CD4-positive, alpha-beta memory T cell (primary cell): ENCODE data around the gene RYR1. TPM values are rescaled to one million over a fixed set of nuclear protein-coding genes. Genes with fewer than 3 reads are reported as not detected.
A peak's percentile ranks its signal among the peaks of the same experiment; 100 is the strongest.
"Not testable (repeated sequence)": the region's sequence is repeated elsewhere in the genome, so short reads cannot be mapped to it uniquely, and the experiment has no call there.

Source experiments
- CTCF ChIA-PET: fragments of 350-600 bp; sonication (Branson Sonifier 250); formaldehyde crosslinking; loops from one replicate; lab custom pipeline; 2021; ENCODE audit warnings: inconsistent platforms; ENCODE audit not compliant: partially characterized antibody; lab: Charles Lee
- POLR2A ChIA-PET: fragments of 350-600 bp; sonication (Branson Sonifier 250); formaldehyde crosslinking; loops from one replicate; lab custom pipeline; 2021; ENCODE audit not compliant: partially characterized antibody; lab: Charles Lee
- DNase-seq, 5 donors: peaks; one replicate each; pipeline versions ENCODE4 v3.0.0 to v3.0.0-alpha.2; 2020 to 2022; ENCODE audit warnings: mixed read lengths in 1 of 5
- H3K27ac ChIP-seq: one replicate; pipeline ENCODE4 v1.7.0; 2013; ENCODE audit warnings: low read depth, low read length
- H3K27me3 ChIP-seq: 2 replicates; pipeline ENCODE4 v1.7.0; 2013; ENCODE audit warnings: mild to moderate bottlenecking, low read length, moderate library complexity; ENCODE audit not compliant: insufficient read depth
- H3K36me3 ChIP-seq: 2 replicates; pipeline ENCODE4 v1.7.0; 2013; ENCODE audit warnings: mild to moderate bottlenecking, low read length, moderate library complexity; ENCODE audit not compliant: insufficient read depth
- H3K4me1 ChIP-seq: 2 replicates; pipeline ENCODE4 v1.7.0; 2013; ENCODE audit warnings: mild to moderate bottlenecking, low read length, moderate library complexity; ENCODE audit not compliant: insufficient read depth
- H3K4me3 ChIP-seq, 2 donors: one replicate each; pipeline ENCODE4 v1.7.0; 2013; ENCODE audit warnings: low read length in 2 of 2, mild to moderate bottlenecking in 1 of 2
- H3K9me3 ChIP-seq, 2 donors: one replicate each; pipeline ENCODE4 v1.7.0; 2013; ENCODE audit warnings: low read length in 2 of 2, control low read depth in 1 of 2; ENCODE audit not compliant: control insufficient read depth in 1 of 2
- H3K27ac Mint-ChIP-seq, 7 donors: one replicate each; pipeline ENCODE4 v1.8.0; 2020 to 2021; ENCODE audit warnings: mixed read lengths in 7 of 7, mild to moderate bottlenecking in 6 of 7, inconsistent platforms in 3 of 7, moderate library complexity in 3 of 7
- H3K27me3 Mint-ChIP-seq, 2 donors: one replicate each; pipeline ENCODE4 v1.8.0; 2020 to 2021; ENCODE audit warnings: mixed read lengths in 2 of 2
- H3K36me3 Mint-ChIP-seq, 2 donors: one replicate each; pipeline ENCODE4 v1.8.0; 2020 to 2021; ENCODE audit warnings: mixed read lengths in 2 of 2, inconsistent platforms in 1 of 2, mild to moderate bottlenecking in 1 of 2
- H3K4me1 Mint-ChIP-seq, 4 donors: one replicate each; pipeline ENCODE4 v1.8.0; 2020 to 2021; ENCODE audit warnings: mixed read lengths in 4 of 4, mild to moderate bottlenecking in 1 of 4
- H3K4me3 Mint-ChIP-seq, 8 donors: one replicate each; pipeline ENCODE4 v1.8.0; 2020 to 2021; ENCODE audit warnings: mixed read lengths in 8 of 8, mild to moderate bottlenecking in 7 of 8, moderate library complexity in 6 of 8, inconsistent platforms in 3 of 8
- H3K9me3 Mint-ChIP-seq, 8 donors: one replicate each; pipeline ENCODE4 v1.8.0; 2020 to 2021; ENCODE audit warnings: mixed read lengths in 8 of 8, mild to moderate bottlenecking in 5 of 8, inconsistent platforms in 3 of 8, moderate library complexity in 1 of 8
- intact Hi-C: fragments of 100-400 bp; cut with micrococcal nuclease; formaldehyde crosslinking; loops from one replicate; pipeline ENCODE4 v1.15.1; 2023
- polyA plus RNA-seq, 2 donors: library from polyadenylated mRNA; unstranded; fragments of 300-500 nt; fragmentation: Illumina TruSeq; gene quantifications; one replicate each; pipeline ENCODE4 v1.2.3, GENCODE V29; 2021
- total RNA-seq, 2 experiments: library from RNA; stranded (reverse); gene quantifications; one replicate each; pipeline ENCODE4 v1.2.3, GENCODE V29; 2021

Gene RYR1
- total and polyA plus RNA-seq, 4 experiments from 2014 or later, result 0.02 to 6.2 (median 2.7) TPM

DNA sequence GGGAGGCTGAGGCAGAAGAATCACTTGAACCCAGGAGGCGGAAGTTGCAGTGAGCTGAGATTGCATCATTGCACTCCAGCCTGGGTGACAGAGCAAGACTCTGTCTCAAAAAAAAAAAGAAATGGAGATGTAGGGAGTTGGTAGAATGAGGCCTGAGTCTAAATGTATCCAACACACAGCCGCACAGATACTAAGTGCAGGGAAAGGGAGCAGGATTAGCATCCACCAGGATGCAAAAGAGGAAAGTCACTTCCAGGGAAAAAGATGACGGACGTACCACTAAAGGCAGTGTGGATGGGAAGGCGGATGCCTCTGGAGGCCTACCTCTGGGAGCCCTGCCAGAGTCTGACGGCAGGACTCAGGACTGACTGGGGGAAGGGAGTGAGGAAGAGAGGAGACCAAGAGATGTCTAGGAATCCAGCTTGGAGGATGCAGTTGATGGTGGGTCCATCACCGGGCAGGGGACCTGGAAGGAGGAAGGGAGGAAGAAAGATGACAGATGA is 23.8 kb upstream of the RYR1 start:
- H3K27me3 Mint-ChIP-seq, result no peaks in the 10 kb centered on the region
- H3K9me3 Mint-ChIP-seq, result peaks cover 0 to 3% (median 0%) of the 10 kb centered on the region in 8 donors
- H3K27ac Mint-ChIP-seq, result peak overlapping the region in 4 of 7 donors; percentile 17 to 88 (median 29)
- H3K4me3 Mint-ChIP-seq, result no peak overlapping the region
- peaks cover 6% of the 10 kb centered on the region for H3K4me1 ChIP-seq
- ChIA-PET POLR2A (interaction anchor here (1.1 kb wide), 1 partner anchor 14 kb away, joined by 3 read pairs; no protein-coding TSS in a partner anchor), CTCF (no interaction called here)
- H3K36me3 Mint-ChIP-seq, result peaks cover 5 to 13% of the 10 kb centered on the region in 2 donors
- no peak overlapping the region for H3K27ac ChIP-seq
- H3K4me1 Mint-ChIP-seq, result peaks cover 0 to 3% (median under 1%) of the 10 kb centered on the region in 4 donors
- no peaks in the 10 kb centered on the region for H3K27me3 ChIP-seq
- DNase-seq, result no peak
- no peak overlapping the region for H3K4me3 ChIP-seq
- intact Hi-C loops, result no loop called here
- peaks cover 4% of the 10 kb centered on the region for H3K36me3 ChIP-seq
- H3K9me3 ChIP-seq, result no peaks in the 10 kb centered on the region

DNA sequence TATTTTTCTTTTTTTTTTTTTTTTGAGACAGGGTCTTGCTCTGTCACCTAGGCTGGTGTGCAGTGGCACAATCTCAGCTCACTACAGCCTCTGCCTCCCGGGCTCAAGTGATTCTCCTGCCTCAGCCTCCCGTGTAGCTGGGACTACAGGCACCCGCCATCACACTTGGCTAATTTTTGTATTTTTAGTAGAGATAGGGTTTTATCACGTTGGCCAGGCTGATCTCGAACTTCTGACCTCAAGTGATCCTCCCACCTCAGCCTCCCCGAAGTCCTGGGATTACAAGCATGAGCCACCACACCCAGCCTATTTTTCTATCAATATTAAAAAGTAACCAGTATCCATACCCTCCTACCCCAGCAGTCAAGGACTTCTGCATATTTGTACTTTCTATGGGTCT is 23.1 kb upstream of the RYR1 start:
- H3K9me3 ChIP-seq, H3K4me1 Mint-ChIP-seq, DNase-seq, H3K4me1 ChIP-seq, H3K27me3 Mint-ChIP-seq, H3K27me3 ChIP-seq, H3K36me3 Mint-ChIP-seq, H3K27ac ChIP-seq, intact Hi-C loops, CTCF ChIA-PET, H3K9me3 Mint-ChIP-seq, H3K4me3 ChIP-seq, H3K36me3 ChIP-seq: not testable (repeated sequence)
- POLR2A ChIA-PET, result interaction anchor here (0.6 to 1.1 kb wide), 2 partner anchors 15 to 211 kb away, joined by 3 read pairs; no protein-coding TSS in a partner anchor
- Mint-ChIP-seq H3K4me3 (peak overlapping the region in 1 of 8 donors; percentile 26), H3K27ac (peak overlapping the region in 2 of 7 donors; percentile 30 to 32)

DNA sequence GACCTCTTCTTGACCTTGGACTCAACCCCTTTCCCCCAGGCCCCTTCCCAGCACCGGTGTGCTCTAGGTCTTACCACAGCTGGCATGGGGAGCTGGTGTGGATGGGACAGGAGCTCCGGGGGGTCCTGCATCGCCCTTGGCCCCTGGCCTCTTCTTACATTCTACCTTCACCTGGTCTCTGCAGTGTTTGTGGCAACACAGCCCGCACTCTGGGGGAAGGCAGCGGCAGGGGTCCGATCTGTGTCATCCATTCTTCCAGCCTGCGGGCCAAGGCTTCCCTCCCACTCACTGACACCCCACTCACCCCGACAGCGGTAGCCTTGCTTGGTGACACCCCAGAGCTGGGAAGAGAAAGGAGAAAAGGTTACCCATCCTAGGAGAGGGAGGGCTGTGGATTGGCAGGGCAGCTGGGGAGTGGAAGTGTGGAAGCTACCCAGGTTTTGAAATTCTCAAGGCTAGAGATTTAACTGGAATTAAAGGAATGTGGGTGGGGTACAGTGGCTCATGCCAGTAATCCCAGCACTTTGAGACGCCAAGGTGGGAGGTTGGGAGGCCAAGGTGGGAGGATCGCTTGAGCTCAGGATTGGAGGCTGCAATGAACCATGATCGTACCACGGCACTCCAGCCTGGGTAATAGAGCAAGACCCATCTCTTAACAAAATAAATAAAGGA is 22.3 kb upstream of the RYR1 start:
- no peak for DNase-seq
- Histone ChIP-seq H3K27ac (no peak overlapping the region), H3K4me3 (no peak overlapping the region), H3K9me3 (no peaks in the 10 kb centered on the region), H3K4me1 (no peaks in the 10 kb centered on the region), H3K27me3 (no peaks in the 10 kb centered on the region), H3K36me3 (peaks cover 4% of the 10 kb centered on the region)
- no peaks in the 10 kb centered on the region for H3K4me1 Mint-ChIP-seq
- intact Hi-C loops, result no loop called here
- H3K4me3 Mint-ChIP-seq, result peak overlapping the region in 1 of 8 donors; percentile 41
- peaks cover 5 to 7% of the 10 kb centered on the region in 2 donors for H3K36me3 Mint-ChIP-seq
- ChIA-PET CTCF (interaction anchor here (1.7 kb wide), 1 partner anchor 8 kb away, joined by 6 read pairs; the partner anchor contains the start of gene FAM98C), POLR2A (no interaction called here)
- no peaks in the 10 kb centered on the region for H3K27me3 Mint-ChIP-seq
- H3K27ac Mint-ChIP-seq, result peak overlapping the region in 1 of 7 donors; percentile 43
- peaks cover 0 to 3% (median 0%) of the 10 kb centered on the region in 8 donors for H3K9me3 Mint-ChIP-seq

DNA sequence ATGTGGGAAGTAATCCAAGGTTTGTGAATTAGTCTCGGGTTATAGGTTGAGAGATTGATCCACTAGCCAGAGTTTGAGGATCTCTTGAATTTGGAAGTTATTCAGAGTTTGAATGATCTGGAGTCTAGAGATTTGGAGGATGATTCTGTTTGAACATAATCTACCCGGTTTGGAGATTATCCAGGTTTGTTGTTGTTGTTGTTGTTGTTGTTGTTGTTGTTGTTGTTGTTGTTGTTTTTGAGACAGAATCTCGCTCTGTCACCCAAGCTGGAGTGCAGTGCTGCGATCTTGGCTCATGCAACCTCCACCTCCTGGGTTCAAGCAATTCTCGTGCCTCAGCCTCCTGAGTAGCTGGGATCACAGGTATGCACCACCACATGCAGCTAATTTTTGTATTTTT is 21.6 kb upstream of the RYR1 start:
- H3K4me3 Mint-ChIP-seq, H3K27me3 ChIP-seq, H3K9me3 Mint-ChIP-seq, intact Hi-C loops, H3K27me3 Mint-ChIP-seq, H3K36me3 Mint-ChIP-seq, POLR2A ChIA-PET, H3K9me3 ChIP-seq, H3K27ac ChIP-seq, H3K36me3 ChIP-seq, H3K4me1 Mint-ChIP-seq, H3K4me3 ChIP-seq, H3K4me1 ChIP-seq, DNase-seq: not testable (repeated sequence)
- H3K27ac Mint-ChIP-seq, result peak overlapping the region in 1 of 7 donors; percentile 53
- CTCF ChIA-PET, result interaction anchor here (1.7 kb wide), 1 partner anchor 9 kb away, joined by 6 read pairs; the partner anchor contains the start of gene FAM98C

DNA sequence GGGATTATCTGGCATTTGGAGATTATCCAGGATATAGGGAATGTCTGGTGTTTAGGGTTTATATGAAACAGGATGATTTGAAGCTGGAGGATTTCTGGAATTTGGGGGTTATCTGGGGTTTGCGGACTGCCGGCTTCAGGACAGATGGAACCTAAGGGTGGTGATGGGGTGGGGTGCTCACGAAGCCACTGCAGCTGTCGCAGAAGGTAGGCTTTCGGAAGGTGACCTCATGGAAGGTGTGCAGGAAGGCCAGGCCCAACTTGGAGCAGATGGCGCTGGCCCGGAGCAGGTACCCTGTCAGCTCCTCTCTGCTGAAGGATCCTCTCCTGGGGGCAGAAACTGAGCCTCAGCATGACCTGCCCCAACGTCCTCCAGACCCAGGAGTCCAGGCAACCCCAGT is 21.0 kb upstream of the RYR1 start:
- Histone ChIP-seq H3K36me3 (no peaks in the 10 kb centered on the region), H3K27me3 (no peaks in the 10 kb centered on the region), H3K9me3 (no peaks in the 10 kb centered on the region), H3K4me1 (peaks cover 9% of the 10 kb centered on the region), H3K4me3 (no peak overlapping the region), H3K27ac (no peak overlapping the region)
- intact Hi-C loops, result no loop called here
- H3K4me1 Mint-ChIP-seq, result peaks cover 6 to 11% (median 8%) of the 10 kb centered on the region in 4 donors
- peaks cover 0 to 4% of the 10 kb centered on the region in 2 donors for H3K36me3 Mint-ChIP-seq
- DNase-seq, result no peak
- peak overlapping the region in 1 of 7 donors; percentile 77 for H3K27ac Mint-ChIP-seq
- CTCF ChIA-PET, result interaction anchor here (1.7 kb wide), 1 partner anchor 10 kb away, joined by 6 read pairs; the partner anchor contains the start of gene FAM98C
- H3K9me3 Mint-ChIP-seq, result peaks cover 0 to 3% (median 0%) of the 10 kb centered on the region in 8 donors
- H3K27me3 Mint-ChIP-seq, result no peaks in the 10 kb centered on the region
- H3K4me3 Mint-ChIP-seq, result no peak overlapping the region
- POLR2A ChIA-PET, result interaction anchor here (1.5 kb wide), 1 partner anchor 10 kb away, joined by 6 read pairs; the partner anchor contains the start of gene FAM98C

DNA sequence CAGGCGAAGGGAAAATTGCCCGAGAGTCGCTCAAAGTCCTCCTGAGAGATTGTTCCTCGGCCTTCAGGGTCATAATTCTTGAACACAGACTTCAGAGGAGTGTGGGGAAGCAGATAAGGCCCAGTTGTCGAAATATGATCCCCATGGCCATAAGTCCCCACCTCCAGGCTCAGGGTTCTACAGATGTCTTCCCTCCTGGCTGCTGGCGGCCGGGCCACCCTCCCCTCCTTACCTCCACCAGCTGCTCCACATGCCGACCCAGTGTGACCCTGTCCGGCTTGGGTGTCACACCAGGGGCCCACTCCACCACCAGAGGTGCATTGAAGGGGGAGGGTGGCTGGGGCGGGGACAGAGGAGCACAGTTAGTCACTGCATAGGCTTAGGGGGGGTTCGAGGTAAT is 20.5 kb upstream of the RYR1 start:
- H3K9me3 Mint-ChIP-seq, result peaks cover 0 to 3% (median 0%) of the 10 kb centered on the region in 8 donors
- H3K27ac ChIP-seq, result no peak overlapping the region
- no peak overlapping the region for H3K4me3 Mint-ChIP-seq
- ChIA-PET CTCF (interaction anchor here (1.8 kb wide), 1 partner anchor 10 kb away, joined by 16 read pairs; the partner anchor contains the start of gene FAM98C), POLR2A (interaction anchor here (1.5 kb wide), 1 partner anchor 10 kb away, joined by 6 read pairs; the partner anchor contains the start of gene FAM98C)
- intact Hi-C loops, result no loop called here
- H3K36me3 ChIP-seq, result no peaks in the 10 kb centered on the region
- H3K36me3 Mint-ChIP-seq, result peaks cover 0 to 5% of the 10 kb centered on the region in 2 donors
- no peak overlapping the region for H3K4me3 ChIP-seq
- H3K4me1 Mint-ChIP-seq, result peaks cover 11 to 16% (median 12%) of the 10 kb centered on the region in 4 donors
- no peak overlapping the region for H3K27ac Mint-ChIP-seq
- H3K27me3 ChIP-seq, result no peaks in the 10 kb centered on the region
- DNase-seq, result no peak
- no peaks in the 10 kb centered on the region for H3K27me3 Mint-ChIP-seq
- peaks cover 13% of the 10 kb centered on the region for H3K4me1 ChIP-seq
- no peaks in the 10 kb centered on the region for H3K9me3 ChIP-seq

DNA sequence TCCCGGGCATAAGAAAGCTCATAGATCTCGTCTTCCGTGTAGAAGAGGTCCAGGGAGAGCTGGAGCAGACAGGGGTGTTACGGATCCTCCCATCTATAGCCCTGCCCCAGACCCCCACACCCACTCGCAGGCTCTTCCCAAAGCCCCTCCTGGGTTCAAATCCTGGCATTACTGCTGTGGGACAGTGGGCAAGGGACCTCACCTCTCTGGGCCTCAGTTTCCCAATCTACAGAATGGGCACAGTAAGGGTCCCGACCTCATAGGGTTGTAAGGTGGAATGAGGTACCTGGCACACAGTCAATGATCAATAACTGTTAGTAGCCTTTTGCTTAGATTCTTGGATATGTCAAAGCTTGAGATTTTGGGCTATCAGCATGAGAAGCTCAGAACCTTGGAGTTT is 20.1 kb upstream of the RYR1 start:
- H3K4me3 ChIP-seq, result no peak overlapping the region
- ChIA-PET CTCF (interaction anchor here (1.8 kb wide), 1 partner anchor 10 kb away, joined by 16 read pairs; the partner anchor contains the start of gene FAM98C), POLR2A (interaction anchor here (1.0 to 1.5 kb wide), 2 partner anchors 11 to 35 kb away, joined by 3 to 6 read pairs; partner anchors contain the start of gene FAM98C)
- Mint-ChIP-seq H3K27me3 (no peaks in the 10 kb centered on the region), H3K9me3 (peaks cover 0 to 3% (median 0%) of the 10 kb centered on the region in 8 donors), H3K4me3 (no peak overlapping the region), H3K4me1 (peaks cover 13 to 19% (median 15%) of the 10 kb centered on the region in 4 donors), H3K36me3 (peaks cover 0 to 5% of the 10 kb centered on the region in 2 donors), H3K27ac (no peak overlapping the region)
- H3K4me1 ChIP-seq, result peaks cover 18% of the 10 kb centered on the region
- no peaks in the 10 kb centered on the region for H3K9me3 ChIP-seq
- H3K36me3 ChIP-seq, result no peaks in the 10 kb centered on the region
- no peaks in the 10 kb centered on the region for H3K27me3 ChIP-seq
- intact Hi-C loops, result no loop called here
- H3K27ac ChIP-seq, result no peak overlapping the region
- DNase-seq, result no peak
